Fibroblast of skin of back (primary cell): Measurements from ENCODE around the gene EPHA2. TPM values are rescaled to one million over a fixed set of nuclear protein-coding genes. Genes with fewer than 3 reads are reported as not detected.
A peak's percentile ranks its signal among the peaks of the same experiment; 100 is the strongest.
"Not testable (repeated sequence)": the region's sequence is repeated elsewhere in the genome, so short reads cannot be mapped to it uniquely, and the experiment has no call there.

Experiments
- DNase-seq: peaks from one replicate; pipeline ENCODE4 v3.0.0-alpha.2; 2013
- polyA plus RNA-seq, 2 experiments: library from polyadenylated mRNA; unstranded; fragments of 120-200 nt; gene quantifications; one replicate each; pipeline ENCODE4 v1.2.1, GENCODE V29; 2013; ENCODE audit not compliant: insufficient read length in 2 of 2

EPHA2 gene
- 28.3 TPM for polyA plus RNA-seq (2013, experiment 1 of 2; ENCODE audit: insufficient read length)
- polyA plus RNA-seq (2013, experiment 2 of 2; ENCODE audit: insufficient read length), result 19.9 TPM

DNA sequence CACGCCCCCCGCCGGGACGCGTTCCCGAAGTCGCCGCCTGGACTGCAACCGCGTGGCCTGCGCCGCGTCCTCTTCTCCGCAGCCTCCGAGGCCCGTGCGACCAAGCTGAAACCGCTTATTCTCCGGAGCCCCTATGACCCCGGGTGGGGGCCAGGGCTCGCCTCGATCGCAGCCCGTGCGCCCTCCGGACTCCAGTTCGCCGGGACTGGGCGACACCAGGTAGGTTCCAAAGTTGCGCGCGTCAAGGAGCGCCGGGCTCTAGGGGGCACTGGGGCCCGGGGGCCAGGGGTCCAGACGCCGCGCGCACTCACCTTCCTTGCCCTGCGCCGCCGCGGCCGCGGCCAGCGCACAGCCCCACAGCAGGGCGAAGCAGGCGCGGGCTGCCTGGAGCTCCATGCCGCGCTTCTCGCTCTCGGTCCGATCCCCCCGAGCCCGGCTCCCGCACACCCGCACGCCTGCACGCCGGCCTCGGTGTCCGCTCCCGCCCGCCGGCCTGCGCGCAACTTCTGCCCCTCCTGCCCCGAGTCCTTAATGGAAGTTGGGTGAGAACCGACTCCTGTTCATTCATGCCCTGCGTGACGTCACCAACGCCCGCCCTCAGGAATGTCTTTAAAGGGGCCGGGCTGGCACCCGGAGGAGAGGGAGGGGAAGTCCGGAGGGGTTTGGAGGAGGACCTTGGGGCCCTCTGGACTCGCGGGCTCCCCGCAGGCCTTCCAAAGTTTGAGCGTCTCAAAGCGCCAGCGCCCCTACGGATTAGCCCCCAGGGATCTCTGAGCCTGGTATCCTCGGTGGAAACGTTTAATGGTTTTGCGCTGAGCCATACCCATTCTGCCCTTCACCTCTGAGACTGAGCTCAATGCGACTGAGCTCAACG, at the start of gene EPHA2:
Gene EPHA2, minus strand, starts transcription at position 533 of the 874 bp plus-strand sequence. Its CDS starts 137 bp downstream, at position 396.
- peak; percentile 91 for DNase-seq

DNA sequence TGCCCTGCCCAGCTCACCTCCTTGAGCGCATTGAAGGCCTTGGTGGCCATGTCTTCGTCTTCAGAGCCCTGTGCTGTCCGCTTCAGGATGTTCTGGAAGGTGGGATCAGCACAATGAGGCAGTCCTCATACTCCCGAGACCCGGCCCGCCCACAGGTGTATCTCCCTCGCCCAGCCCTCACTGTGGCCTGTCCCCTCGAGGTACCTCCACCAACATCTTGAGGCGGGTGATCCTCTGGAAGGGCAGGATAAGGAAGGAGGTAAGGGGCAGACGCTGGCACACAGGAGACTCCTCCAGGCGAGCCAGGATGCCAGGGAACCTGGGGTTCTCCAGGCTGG, 49.4 kb upstream of the EPHA2 start:
- no peak for DNase-seq

DNA sequence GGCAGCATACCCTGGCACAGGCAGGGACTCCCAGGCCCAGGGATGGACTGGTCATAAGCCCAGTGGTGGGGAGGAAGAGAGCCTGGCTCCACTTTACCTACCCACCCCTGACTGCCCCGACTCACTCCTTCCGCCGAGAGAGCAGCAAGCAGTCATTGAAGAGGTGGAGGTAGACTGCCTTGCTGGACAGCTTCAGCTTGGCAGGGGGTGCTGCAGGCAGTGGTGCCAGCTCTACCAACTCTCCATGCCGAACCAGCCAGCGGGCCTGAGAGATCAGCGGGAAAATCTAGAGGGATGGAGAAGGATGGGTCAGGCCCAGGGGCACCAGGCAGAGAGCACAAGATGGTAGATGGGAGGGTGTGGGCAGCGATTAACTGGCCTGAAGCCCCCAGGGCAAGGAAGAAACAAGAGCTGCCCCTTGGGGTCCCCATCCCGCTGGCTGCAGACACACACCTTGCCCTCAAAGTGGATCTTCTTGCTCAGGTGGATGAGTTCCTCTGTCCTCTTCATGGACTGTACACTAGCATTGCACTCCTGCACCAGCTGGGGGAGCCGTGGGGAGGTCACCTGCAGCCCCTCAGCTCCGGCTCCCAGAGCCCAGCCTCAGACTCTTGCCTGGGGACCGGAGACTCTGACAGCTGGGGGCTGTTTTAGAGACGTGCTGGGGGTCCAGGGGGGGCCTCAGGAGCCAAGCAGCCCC, 48.9 kb upstream of the EPHA2 start:
- no peak for DNase-seq

DNA sequence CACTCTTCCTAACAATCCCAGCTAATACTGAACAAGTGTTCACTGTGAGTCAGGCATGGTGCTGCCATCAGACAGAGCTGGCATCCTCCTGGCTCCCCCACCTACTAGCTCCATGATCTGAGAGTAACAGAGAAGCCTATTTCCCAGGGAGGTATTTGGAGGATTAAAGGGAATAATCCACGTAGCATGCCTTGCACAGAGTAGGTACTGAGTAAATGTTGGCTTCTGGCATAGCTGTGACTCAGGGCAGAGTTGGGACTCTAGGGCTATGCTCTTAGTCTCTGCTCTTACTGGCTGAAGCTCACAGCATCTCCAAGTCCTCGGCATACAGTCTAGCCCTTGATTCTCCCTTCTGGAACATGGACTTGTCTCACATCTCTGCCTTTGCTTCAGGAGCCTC, 48.3 kb upstream of the EPHA2 start:
- no peak for DNase-seq

DNA sequence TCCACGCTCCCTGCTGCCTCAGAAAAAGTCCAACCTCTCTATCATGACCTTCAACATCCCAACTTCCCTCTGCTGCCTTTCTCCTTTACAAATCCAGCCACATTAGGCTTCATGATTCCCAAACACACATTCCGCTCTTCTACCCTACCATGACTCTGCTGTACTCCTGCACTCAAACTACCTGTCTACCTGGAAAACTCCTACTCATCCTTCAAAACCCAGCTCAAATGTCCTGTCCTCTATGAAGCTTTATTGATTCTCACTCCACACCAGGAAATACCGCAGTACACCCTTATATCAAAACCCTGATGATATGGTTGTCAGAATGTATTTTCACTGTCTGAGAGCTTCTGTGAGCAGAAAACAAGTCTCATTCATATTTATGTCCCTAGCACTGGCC, 47.7 kb upstream of the EPHA2 start:
- no peak for DNase-seq

DNA sequence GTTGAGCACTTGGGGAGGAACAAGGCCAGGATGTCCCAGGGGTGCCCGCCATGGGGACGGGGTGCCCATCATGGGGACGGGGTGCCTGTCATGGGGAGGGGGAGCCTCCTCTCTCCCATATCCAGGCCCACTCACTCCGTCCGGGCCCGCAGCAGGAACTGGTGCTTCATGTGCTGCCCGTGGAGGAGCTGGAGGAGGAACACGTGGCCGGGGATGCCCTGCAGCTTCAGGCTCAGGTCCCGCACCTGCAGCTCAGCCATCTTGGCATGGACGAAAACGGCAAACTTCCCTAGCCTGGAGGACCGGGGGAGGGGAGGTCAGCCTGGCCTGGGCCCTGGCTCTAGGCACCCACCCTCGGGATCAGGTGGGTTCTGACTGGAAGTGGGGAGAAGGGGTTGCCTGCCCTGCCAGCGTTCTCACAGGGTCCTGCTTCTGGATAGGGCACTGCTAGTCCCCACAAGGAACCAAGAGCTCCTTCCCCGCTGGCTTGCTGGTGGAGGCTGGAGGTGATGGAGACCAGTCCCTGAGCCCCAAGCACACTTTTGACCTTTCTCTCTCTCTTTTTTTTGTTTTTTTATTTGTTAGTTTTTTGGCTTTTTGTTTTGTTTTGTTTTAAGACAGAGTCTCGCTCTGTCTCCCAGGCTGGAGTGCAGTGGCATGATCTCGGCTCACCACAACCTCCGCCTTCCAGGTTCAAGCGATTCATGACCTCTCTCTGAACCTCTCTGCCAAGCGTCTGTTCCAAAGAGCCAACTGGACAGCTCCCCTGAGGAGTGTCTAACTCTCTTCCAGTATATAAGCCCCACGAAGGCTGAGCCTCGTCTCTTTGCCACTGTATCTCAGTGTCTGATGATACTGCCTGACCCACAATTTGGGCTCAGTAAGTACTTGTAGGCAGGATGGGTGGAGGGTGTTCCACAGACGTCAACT, 46.7 kb upstream of the EPHA2 start:
- no peak for DNase-seq

GRCh38 chr1:16199700-16200099, 43.8 kb upstream of the EPHA2 start:
- DNase-seq, result no peak

DNA sequence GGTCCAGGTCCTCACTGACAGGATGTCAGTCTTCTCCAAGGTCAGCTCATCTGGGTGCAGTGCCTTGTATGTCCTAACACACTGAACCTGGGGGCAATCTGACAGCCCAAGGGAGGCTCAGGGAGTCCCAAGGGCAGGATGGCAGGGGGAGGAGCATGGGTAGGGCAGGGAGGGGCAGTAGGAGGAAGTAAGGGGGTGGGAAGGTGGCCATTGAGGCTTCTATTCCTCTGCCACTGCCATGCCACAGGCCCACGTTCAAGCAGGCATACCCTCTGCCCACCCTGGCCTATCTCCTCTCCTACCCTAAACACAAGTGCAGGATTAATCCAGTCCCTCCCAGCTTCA, 43.3 kb upstream of the EPHA2 start:
- DNase-seq, result no peak

DNA sequence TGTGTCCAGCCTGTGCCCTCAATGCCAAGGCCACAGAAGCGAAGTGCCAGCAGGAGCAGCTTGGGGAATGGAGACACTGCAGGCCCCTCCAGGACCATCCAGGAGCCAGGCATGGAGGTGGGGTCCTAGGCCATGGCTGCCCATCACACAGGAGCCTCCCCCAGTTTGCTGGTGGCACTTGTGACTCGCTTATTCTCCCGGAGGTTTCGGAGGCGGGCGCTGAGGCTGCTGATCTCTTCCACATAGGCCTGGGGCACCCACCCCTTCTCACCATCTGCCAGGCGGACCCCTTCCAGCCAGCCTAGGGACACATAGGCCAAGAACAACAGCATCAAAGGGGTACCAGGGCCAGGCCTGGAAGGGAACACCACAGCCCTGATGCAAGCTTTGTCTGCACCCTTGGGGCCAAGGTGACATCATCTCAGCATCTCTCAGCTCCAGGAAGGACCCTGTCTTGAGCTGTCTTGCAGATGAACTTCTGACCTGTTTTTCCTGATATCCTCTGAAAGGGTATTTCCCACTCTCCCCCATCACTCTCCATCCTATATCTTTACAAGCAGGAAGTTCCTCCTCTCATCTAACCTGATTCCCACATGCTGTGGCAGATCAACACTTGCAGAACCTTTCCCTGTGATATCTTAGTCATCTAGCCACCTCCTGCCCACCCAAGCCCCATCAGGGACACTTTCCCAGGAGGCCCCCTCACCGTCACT, 42.7 kb upstream of the EPHA2 start:
- DNase-seq, result no peak

DNA sequence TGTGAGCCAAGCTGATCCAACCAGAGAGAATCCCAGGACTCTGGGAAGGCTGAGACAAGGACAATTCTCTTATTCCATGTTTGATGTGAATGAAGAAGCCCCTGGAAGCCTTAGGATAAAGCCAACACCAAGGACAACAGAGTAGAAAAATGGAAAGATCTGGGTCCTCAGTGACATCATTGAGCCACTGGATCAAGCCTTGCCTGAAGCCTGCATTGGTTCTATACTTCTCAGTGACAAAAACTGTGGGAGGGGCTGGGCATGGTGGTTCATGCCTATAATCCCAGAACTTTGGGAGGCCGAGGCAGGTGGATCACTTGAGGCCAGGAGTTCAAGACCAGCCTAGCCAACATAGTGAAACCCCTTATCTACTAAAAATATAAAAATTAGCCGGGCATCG, 41.0 kb upstream of the EPHA2 start:
- DNase-seq, result no peak

DNA sequence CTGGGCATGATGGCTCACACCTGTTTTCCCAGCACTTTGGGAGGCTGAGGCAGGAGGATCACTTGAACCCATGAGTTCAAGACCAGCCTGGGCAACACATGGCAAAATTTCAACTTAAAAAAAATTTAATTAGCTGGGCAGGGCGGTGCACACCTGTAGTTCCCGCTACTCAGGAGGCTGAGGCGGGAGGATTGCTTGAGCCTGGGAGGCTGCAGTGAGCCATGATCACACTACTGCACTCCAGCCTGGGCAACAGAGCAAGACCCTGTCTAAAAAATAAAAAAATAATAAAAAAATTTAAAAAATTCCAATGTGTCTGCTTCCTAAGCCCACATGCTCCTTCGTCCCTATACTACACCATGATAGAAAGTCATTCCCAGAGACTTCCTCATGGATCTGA, 40.3 kb upstream of the EPHA2 start:
- DNase-seq, result not testable (repeated sequence)

GRCh38 chr1:16195518-16195905, 39.6 kb upstream of the EPHA2 start:
- DNase-seq, result no peak

DNA sequence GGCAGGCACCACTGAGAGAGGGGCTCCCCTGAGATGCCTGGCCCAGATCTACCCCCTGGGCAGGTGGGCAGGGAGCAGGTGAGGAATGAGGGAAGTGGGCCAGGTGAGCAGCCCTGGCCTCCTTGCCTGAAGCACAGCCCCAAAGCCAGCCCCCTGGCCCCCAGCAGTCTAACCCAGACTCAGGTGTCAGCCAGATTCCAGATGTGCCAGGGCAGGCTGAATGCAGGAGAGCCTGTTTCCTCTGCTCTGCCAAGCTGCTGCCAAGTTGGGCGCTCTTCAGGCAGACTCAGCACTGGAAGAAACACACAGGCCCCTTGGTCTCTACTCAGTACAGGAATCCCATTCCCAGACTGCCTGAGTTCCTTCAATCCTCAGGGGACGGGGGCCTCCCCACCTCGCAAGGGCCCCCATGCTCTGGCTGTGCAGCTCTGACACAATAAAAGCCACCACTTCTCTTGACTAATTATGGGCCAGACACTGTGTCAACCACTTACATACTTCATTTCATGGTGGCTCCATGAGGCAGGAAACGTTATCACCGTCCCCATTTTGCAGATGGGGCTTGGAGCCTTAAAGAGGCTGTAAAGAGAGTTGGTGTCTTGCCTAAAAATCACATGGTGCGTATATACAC, 36.2 kb upstream of the EPHA2 start:
- peak; percentile 58 for DNase-seq

DNA sequence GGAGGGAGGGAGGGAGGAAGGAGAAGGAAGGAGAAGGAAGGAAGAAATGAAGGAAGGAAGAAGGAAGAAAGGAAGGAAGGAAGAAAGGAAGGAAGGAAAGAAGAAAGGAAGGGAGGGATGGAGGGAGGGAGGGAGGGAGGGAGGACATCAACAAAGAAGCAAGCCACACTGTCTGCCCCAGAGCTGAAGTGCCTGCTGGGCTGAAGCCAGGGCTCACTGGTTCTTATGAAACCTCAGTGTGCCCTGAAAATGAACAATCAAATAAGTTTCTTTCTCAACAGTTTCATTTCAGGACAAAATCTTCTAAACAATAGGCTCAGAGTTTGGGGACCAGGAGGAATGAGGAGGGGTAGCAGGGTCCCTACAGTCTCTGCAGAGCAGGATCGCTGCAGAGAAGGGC, 35.4 kb upstream of the EPHA2 start:
- no peak for DNase-seq

DNA sequence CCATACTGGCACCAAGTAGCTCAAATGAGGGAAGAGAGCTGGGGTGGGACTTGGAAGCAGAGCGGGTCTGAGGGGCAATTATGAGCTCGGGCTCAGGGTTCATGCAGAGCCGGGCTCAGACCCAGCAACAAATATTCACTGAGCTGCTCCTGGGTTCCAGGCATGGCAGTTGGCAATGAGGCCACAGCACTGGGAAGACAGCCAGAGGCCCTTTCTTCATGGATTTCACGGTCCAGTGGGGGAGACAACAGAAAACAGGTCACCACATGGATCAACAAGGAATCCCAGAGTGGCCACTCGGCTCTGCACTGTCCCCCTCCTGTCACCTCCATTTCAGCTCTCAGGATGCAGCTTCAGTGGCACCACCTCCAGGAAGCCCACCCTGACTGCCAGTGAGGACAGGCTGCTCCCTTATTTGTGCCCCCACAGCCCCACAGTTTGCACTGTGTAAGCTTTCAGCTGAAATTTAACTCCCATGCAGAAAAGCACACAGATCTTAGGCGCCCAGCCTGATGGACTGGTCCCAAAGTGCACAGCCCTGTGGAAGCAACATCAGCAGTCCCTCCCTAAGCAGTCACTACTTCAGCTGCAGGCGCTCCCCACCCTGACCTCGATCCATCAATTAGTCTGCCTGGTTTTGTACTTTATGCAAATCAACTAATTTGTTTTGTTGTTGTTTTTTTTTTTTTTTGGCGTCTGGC, 34.2 kb upstream of the EPHA2 start:
- DNase-seq, result no peak

DNA sequence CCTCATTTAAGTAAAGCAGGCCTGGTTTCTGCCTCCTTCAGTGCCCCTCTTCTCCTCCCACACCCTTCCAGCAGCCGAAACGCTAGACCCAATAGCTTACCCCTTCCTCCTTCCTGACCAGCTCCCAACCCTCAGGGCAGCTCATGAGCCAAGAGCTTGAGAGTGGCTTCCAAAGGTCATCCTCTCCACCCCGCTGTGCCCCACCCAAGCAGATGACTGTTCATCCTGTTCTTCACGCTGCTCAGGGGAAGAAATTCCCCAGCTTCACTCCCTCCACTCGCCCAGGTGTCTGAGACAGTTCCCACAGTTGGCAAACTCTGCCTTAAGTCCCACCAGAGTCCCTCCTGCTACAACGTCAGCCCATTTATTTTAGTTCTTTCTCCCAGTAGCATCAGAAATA, 33.1 kb upstream of the EPHA2 start:
- no peak for DNase-seq

DNA sequence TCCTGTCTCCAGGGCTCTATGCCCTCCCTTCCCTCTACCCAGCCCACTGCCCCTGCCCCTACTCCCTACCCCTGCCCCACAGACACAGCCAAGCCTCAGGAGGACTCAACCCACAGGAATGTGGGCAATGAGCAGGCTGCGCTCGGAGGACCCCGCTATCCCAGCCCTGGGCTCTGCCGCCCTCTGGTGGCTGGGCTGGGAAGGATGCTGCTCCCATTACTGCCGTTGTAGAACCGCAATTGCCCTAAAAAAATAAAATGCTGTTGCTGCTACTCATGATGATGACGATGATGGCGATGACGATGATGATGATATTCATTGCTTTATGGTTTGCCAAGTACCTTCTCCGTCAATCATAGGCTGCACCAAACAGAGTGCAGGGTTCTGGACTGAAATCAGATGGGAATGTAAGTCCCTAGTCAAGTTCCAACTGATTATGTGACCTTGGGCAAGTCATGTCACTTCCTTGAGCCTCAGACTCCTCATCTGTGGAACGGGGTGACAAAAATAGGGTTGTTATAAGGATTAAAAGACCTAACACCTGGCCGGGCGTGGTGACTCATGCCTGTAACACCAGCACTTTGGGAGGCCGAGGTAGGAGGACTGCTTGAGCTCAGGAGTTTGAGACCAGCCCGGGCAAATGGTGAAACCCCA, 32.0 kb upstream of the EPHA2 start:
- peak; percentile 72 for DNase-seq

GRCh38 chr1:16186655-16187235, 30.9 kb upstream of the EPHA2 start:
- DNase-seq, result no peak

DNA sequence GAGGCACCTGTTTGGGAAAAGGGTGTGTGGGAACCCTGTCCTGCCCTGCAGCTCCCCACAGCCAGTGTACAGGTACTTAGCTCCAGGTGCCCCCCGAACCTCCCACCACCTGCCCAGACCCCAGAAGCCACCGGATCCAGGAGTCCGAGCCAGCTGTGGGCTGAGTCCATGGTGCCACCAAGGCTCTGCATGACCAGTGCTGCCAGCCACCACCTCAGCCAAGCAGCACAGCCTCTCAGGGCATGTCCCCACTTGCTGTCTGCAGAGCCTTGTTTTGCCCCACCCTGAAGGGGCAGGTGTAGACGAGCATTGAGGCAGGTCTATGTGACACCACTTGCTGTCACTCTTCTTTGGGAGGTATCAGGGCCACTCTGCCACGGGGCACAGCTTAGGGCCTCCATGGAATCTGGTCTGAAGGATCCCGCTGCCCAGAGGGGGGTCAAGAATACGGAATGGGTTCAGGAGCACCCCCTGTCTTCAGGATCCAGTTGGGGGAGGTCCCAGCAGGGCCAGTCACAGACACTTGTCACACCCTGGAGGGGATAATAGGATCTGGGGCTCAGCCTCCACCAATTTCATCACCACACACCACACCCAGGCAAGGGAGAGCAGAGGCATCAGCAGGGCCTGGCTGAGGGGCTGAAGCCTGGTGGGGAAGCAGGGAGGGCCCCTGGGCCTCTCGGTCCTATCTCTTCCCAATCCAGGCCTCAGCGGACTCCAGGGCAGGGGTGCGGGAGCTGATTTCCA, 28.9 kb upstream of the EPHA2 start:
- no peak for DNase-seq
